HepG2 (cell line): ENCODE measurements around the gene BFAR. TPM values are rescaled to one million over a fixed set of nuclear protein-coding genes. Genes with fewer than 3 reads are reported as not detected.
A peak's percentile ranks its signal among the peaks of the same experiment; 100 is the strongest.

Source experiments
- ATAC-seq: fragments of 200-7000 bp; cut with Tn5 transposase; 3 replicates; pipeline ENCODE4 v1.9.1; 2020; ENCODE audit warnings: mild to moderate bottlenecking, moderate library complexity
- BruUV-seq: library from RNA; stranded (reverse); fragments of 400-500 nt; replicated peaks from 2 replicates; lab custom pipeline; 2021; lab: Mats Ljungman, UMichigan
- CTCF ChIA-PET: fragments of 300-600 bp; formaldehyde crosslinking; extraction: SDS; loops from one replicate; lab custom pipeline; 2021; ENCODE audit warnings: low total read pairs, inconsistent platforms, low intra/inter-chr PET ratio; lab: Yijun Ruan, JAX
- POLR2A ChIA-PET: fragments of 350-600 bp; sonication (Branson Sonifier 250); formaldehyde crosslinking; loops from one replicate; lab custom pipeline; 2020; ENCODE audit warnings: antibody characterized with exemption, inconsistent platforms; lab: Yijun Ruan, JAX
- DNase-seq: peaks from one replicate; pipeline ENCODE4 v3.0.0-alpha.2; 2015; ENCODE audit warnings: low spot score
- FAIRE-seq: peaks from 3 replicates; lab custom pipeline; 2011; peaks lifted over from hg19 to GRCh38; lab: Jason Lieb, UNC
- H2AFZ ChIP-seq: one replicate; pipeline ENCODE4 v1.6.1; 2011; ENCODE audit warnings: low read length, inconsistent platforms
- H3K27ac ChIP-seq: fragments of 300-600 bp; 3 replicates; pipeline ENCODE4 v1.8.0; 2011; ENCODE audit warnings: mixed run types, mild to moderate bottlenecking, mixed read lengths, low read length, inconsistent platforms; ENCODE audit not compliant: insufficient read depth; ENCODE audit errors: extremely low read length
- H3K27me3 ChIP-seq, 2 experiments: fragments of 200-600 bp in 1 of 2; 2 replicates in 1 of 2; 3 replicates in 1 of 2; pipeline versions ENCODE4 v1.6.0 to v1.8.0; 2011; ENCODE audit warnings: low read length in 2 of 2, mild to moderate bottlenecking in 2 of 2, moderate library complexity in 2 of 2, inconsistent platforms in 1 of 2; ENCODE audit not compliant: insufficient read depth in 2 of 2, control insufficient read depth in 1 of 2
- H3K36me3 ChIP-seq, 2 experiments: fragments of 200-600 bp in 1 of 2; replicated peaks in 1 of 2; 2 replicates in 1 of 2; 3 replicates in 1 of 2; pipeline versions ENCODE4 v1.5.1 to v1.8.0; 2011; ENCODE audit warnings: low read length in 2 of 2, inconsistent platforms in 1 of 2; ENCODE audit not compliant: insufficient read depth in 2 of 2, control insufficient read depth in 1 of 2
- H3K4me1 ChIP-seq: 2 replicates; pipeline ENCODE4 v1.5.1; 2012; ENCODE audit warnings: low read length, inconsistent platforms; ENCODE audit not compliant: insufficient read depth
- H3K4me2 ChIP-seq: 2 replicates; pipeline ENCODE4 v1.6.0; 2011; ENCODE audit warnings: low read depth, low read length, inconsistent platforms
- H3K4me3 ChIP-seq, 3 experiments: fragments of 200-600 bp in 1 of 3; sonication (generic), shearing (Covaris generic) in 1 of 3; replicated peaks in 1 of 3; 2 replicates each; pipeline ENCODE4 v1.5.1; 2011 to 2016; ENCODE audit warnings: low read length in 3 of 3, inconsistent platforms in 2 of 3, low read depth in 2 of 3, mild to moderate bottlenecking in 2 of 3, control low read depth in 1 of 3, mixed read lengths in 1 of 3; ENCODE audit not compliant: insufficient read depth in 1 of 3
- H3K79me2 ChIP-seq: one replicate; pipeline ENCODE4 v1.6.1; 2011; ENCODE audit warnings: low read length, inconsistent platforms; ENCODE audit not compliant: insufficient read depth
- H3K9ac ChIP-seq: 2 replicates; pipeline ENCODE4 v1.6.0; 2011; ENCODE audit warnings: mild to moderate bottlenecking, low read depth, low read length, inconsistent platforms; ENCODE audit not compliant: insufficient read depth
- H3K9me3 ChIP-seq: 2 replicates; pipeline ENCODE4 v1.5.1; 2012; ENCODE audit warnings: mild to moderate bottlenecking, low read length
- H4K20me1 ChIP-seq: 2 replicates; pipeline ENCODE4 v1.6.0; 2011; ENCODE audit warnings: inconsistent platforms, mild to moderate bottlenecking, low read length, moderate library complexity; ENCODE audit not compliant: insufficient read depth
- ARID5B ChIP-seq: IDR thresholded peaks from 2 replicates; pipeline ENCODE4 v1.4.0; 2020; ENCODE audit warnings: mild to moderate bottlenecking, missing genetic modification reagents
- BCL3 ChIP-seq: sonication (generic); formaldehyde crosslinking; IDR thresholded peaks from 2 replicates; pipeline ENCODE4 v1.5.1; 2020; ENCODE audit warnings: mild to moderate bottlenecking, missing genetic modification reagents, moderate library complexity
- FOSL2 ChIP-seq: sonication (generic); formaldehyde crosslinking; IDR thresholded peaks from 2 replicates; pipeline ENCODE4 v1.4.0; 2020; ENCODE audit warnings: missing genetic modification reagents
- MIXL1 ChIP-seq: IDR thresholded peaks from 2 replicates; pipeline ENCODE4 v1.6.1; 2016
- MXD4 ChIP-seq: IDR thresholded peaks from 2 replicates; pipeline ENCODE4 v1.6.1; 2016; ENCODE audit warnings: mild to moderate bottlenecking, missing biosample characterization, missing genetic modification reagents
- NCOR1 ChIP-seq: fragments of 200-600 bp; sonication (generic); IDR thresholded peaks from 2 replicates; pipeline ENCODE4 v1.7.0; 2017; ENCODE audit warnings: antibody characterized with exemption, low read length, borderline replicate concordance
- NONO ChIP-seq, 2 experiments: fragments of 450-650 bp in 1 of 2; sonication (generic) in 1 of 2; formaldehyde crosslinking in 1 of 2; IDR thresholded peaks in 1 of 2; conservative IDR thresholded peaks in 1 of 2; 2 replicates each; pipeline versions ENCODE4 v1.6.1 to v1.8.0; 2017 to 2022; ENCODE audit warnings: mild to moderate bottlenecking in 1 of 2, missing genetic modification reagents in 1 of 2, moderate library complexity in 1 of 2
- NR2F1 ChIP-seq, 2 experiments: fragments of 450-650 bp in 1 of 2; formaldehyde crosslinking in 1 of 2; IDR thresholded peaks; 2 replicates each; pipeline versions ENCODE4 v1.5.0 to v1.6.1; 2016 to 2020; ENCODE audit warnings: mild to moderate bottlenecking in 1 of 2, missing compliant biosample characterization in 1 of 2, missing genetic modification reagents in 1 of 2, moderate library complexity in 1 of 2
- SYNCRIP ChIP-seq: fragments of 200-400 bp; formaldehyde crosslinking; IDR thresholded peaks from 2 replicates; pipeline ENCODE4 v1.6.1; 2018; ENCODE audit warnings: mild to moderate bottlenecking, low read depth, low read length; ENCODE audit not compliant: insufficient read depth
- ZNF224 ChIP-seq: sonication (generic); formaldehyde crosslinking; IDR thresholded peaks from 2 replicates; pipeline ENCODE4 v1.5.0; 2020; ENCODE audit warnings: mild to moderate bottlenecking, missing genetic modification reagents
- ZSCAN5A ChIP-seq: sonication (generic); formaldehyde crosslinking; IDR thresholded peaks from 2 replicates; pipeline ENCODE4 v1.8.0; 2022; ENCODE audit warnings: mild to moderate bottlenecking, missing genetic modification reagents, borderline replicate concordance
- WGBS: methylation state at CpG from one replicate; pipeline ENCODE4 v1.1.6; 2017; ENCODE audit warnings: low lambda C conversion rate; 5-methylcytosine and 5-hydroxymethylcytosine counted together
- in situ Hi-C: cut with HindIII; loops from 2 replicates; pipeline ENCODE4 v1.10.0; 2017; ENCODE audit warnings: low pct_unique_long_range_greater_than_20kb; ENCODE audit not compliant: extremely low pct_ligation_motif_present
- intact Hi-C: fragments of 100-400 bp; cut with micrococcal nuclease; formaldehyde crosslinking; loops from one replicate; pipeline ENCODE4 v1.10.0; 2022; ENCODE audit not compliant: unreplicated experiment
- polyA plus RNA-seq, 8 experiments: library from polyadenylated mRNA; depleted of rRNA in 3 of 8; stranded (reverse) in 7 of 8; unstranded in 1 of 8; fragments of >200 nt; fragmentation: Illumina TruSeq in 4 of 8; extraction: Trizol in 4 of 8; gene quantifications; 2 replicates each; pipeline versions ENCODE4 v1.2.1 to v1.2.3, GENCODE V29; 2011 to 2016; ENCODE audit warnings: low read depth in 4 of 8, missing spikeins in 1 of 8, mixed read lengths in 1 of 8; ENCODE audit not compliant: insufficient read depth in 1 of 8
- total RNA-seq, 5 experiments: library from RNA; depleted of rRNA; stranded (reverse); fragments of >200 nt; fragmentation: Illumina TruSeq; extraction: Trizol; gene quantifications; 2 replicates each; pipeline ENCODE4 v1.2.3, GENCODE V29; 2016; ENCODE audit warnings: low read depth in 1 of 5

BFAR gene
- total and polyA plus RNA-seq, 2 of the 13 experiments (the other 11 are each of a cell fraction or from before 2014, with no cell fraction given): 96.9 to 120 TPM

- Histone ChIP-seq H3K9me3 (no peaks in the 10 kb centered on the region), H4K20me1 (no peaks in the 10 kb centered on the region), H3K4me3 (no peak overlapping the region), H3K4me2 (no peak overlapping the region), H3K9ac (no peak overlapping the region), H3K4me1 (peaks cover 14% of the 10 kb centered on the region), H3K27me3 (no peaks in the 10 kb centered on the region), H3K79me2 (no peaks in the 10 kb centered on the region), H3K27ac (no peak overlapping the region), H2AFZ (no peak overlapping the region), H3K36me3 (peaks cover 38 to 79% of the 10 kb centered on the region in 2 experiments)
- ChIA-PET CTCF (no interaction called here), POLR2A (no interaction called here)
- ATAC-seq (no peak), FAIRE-seq (no peak), DNase-seq (no peak)
- intact Hi-C loops (no loop called here), in situ Hi-C loops (no loop called here)
- no TSS peak for BruUV-seq
- no peak for TF ChIP-seq NCOR1
- TF ChIP-seq FOSL2: 0 out of 2 replicates have a peak, but pooled peaks have one; percentile 12
- peak in 1 of 2 experiments; percentile 33; a peak in 1 of 4 replicates for TF ChIP-seq NR2F1 (CRISPR knock-in tag; IDR thresholded peaks at IDR 0.05)
- 93% methylated on average over 4 of the region's 4 CpGs for WGBS
Measured at GRCh38 chr16:14613991-14614390, 18.8 kb upstream of the BFAR start.

GRCh38 chr16:14616280-14616679, 16.5 kb upstream of the BFAR start:
- ChIA-PET CTCF (no interaction called here), POLR2A (interaction anchor here (1.0 kb wide), 1 partner anchor 14 kb away, joined by 3 read pairs; the partner anchor contains the start of gene PARN)
- no peak overlapping the region for H3K4me2 ChIP-seq
- no peaks in the 10 kb centered on the region for H3K9me3 ChIP-seq
- no peaks in the 10 kb centered on the region for H3K27me3 ChIP-seq
- H3K4me1 ChIP-seq: peaks cover 5% of the 10 kb centered on the region; the same call in 1 of the 2 replicates
- FAIRE-seq (no peak), ATAC-seq (no peak), DNase-seq (no peak)
- no peak overlapping the region for H3K9ac ChIP-seq
- no peaks in the 10 kb centered on the region for H4K20me1 ChIP-seq
- no peak overlapping the region for H3K4me3 ChIP-seq
- peaks cover 34 to 72% of the 10 kb centered on the region in 2 experiments for H3K36me3 ChIP-seq
- H2AFZ ChIP-seq: no peak overlapping the region
- H3K79me2 ChIP-seq: no peaks in the 10 kb centered on the region
- 95% methylated on average over 4 of the region's 4 CpGs for WGBS
- no TSS peak for BruUV-seq
- no peak overlapping the region for H3K27ac ChIP-seq
- intact Hi-C loops: no loop called here
- in situ Hi-C loops: no loop called here
- TF ChIP-seq SYNCRIP (no peak), ZNF224 (no peak), BCL3 (no peak), NONO (IDR thresholded peaks at IDR 0.05) (no peak), NONO (CRISPR knock-in tag; conservative IDR thresholded peaks at IDR 0.05) (no peak), MXD4 (no peak), ARID5B (CRISPR knock-in tag) (no peak), MIXL1 (CRISPR knock-in tag) (no peak), ZSCAN5A (no peak)
